HG03571 (cell line): ENCODE data around the gene PALS2.

Experiments
- ATAC-seq: cut with Tn5 transposase; IDR thresholded peaks from one replicate; pipeline ENCODE4 v1.9.1; 2021; ENCODE audit not compliant: unreplicated experiment

Gene PALS2

GRCh38 chr7:24587853-24588252 lies 14.6 kb downstream of the PALS2 start:
- ATAC-seq, result peak; percentile 71

- no peak for ATAC-seq
These were observed 17.9 kb downstream of the PALS2 start for GRCh38 chr7:24591152-24591551.

DNA sequence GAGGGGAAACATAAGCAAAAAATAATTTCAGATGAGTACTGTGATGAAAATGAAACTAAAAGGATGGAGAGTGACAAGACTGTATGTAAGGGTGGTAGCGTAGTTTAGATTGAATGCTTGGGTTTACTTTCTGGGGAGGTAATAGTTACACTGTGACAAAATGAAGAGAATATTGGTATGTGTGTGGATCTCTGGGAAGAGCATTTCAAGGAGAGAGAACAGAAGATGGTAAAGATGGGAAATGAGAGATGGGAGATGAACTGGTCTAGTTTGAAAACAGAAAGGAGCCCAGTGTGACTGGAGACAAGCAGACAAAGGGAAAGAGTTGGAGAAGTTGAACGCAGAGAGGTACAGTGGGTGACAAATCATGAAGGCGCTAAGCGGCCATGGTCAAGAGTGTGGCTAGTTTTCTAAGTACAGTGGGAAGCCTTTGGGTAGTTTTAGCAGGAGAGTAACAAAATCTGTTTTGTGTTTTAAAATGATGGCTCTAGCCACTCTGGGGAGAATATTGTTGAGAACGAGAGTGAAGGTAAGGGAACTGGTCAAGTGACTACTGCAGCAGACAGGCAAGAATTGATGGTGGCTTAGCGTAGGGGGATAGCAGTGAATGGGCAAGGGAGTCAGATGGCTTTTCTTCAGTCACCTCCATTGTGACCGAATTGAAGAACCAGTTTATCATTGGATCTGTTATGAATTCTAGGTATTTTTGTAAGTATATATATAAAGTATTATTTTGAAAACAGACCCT lies 22.6 kb downstream of the PALS2 start:
- peak; percentile 62 for ATAC-seq

GRCh38 chr7:24597014-24597413 lies 23.8 kb downstream of the PALS2 start:
- no peak for ATAC-seq

DNA sequence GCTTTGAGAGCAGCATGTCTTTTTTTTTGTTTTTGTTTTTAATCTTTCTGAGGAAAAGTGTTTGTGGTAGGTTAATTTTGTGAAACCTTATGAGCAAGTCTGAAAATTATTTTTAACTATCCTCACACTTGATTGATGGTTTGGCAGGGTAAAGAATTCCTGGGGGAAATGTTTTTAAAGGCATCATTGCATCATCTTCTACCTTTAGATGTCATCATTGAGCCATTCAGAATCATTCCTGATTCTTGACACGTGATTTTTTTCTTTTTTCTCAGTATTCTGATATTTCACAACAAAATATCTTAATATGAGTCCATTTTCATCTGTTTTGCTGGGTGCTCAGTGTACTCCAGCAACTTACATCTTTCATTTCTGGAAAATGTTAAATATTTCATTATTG lies 28.3 kb downstream of the PALS2 start:
- no peak for ATAC-seq

DNA sequence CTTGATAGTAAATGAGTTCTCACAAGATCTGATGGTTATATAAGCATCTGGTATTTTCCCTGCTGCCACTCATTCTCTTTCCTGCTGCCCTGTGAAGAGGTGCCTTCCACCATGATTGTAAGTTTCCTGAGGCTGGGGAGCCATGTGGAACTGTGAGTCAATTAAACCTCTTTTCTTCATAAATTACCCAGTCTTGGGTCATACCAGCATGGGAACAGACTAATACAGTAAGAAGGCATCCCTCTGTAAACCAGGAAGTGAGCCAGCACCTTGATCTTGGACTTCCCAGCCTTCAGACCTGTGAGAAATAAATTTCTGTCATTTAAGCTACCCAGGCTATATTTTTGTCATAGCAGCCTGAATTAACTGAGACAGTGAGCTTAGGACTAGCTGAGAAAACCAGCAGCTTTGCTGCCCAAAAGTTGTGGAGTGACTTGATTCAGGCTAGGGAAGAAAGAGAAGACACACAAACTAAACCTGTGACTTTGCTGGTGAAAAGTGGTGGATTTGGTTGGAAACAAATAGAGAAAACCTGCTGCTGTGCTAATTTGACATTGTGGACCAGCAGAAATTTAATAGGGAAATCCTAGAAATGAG lies 29.7 kb downstream of the PALS2 start:
- ATAC-seq, result no peak

GRCh38 chr7:24604630-24605029 lies 31.4 kb downstream of the PALS2 start:
- no peak for ATAC-seq

- no peak for ATAC-seq
These were observed 35.3 kb downstream of the PALS2 start for GRCh38 chr7:24608504-24608903.

- ATAC-seq, result no peak
These were observed 35.8 kb downstream of the PALS2 start for GRCh38 chr7:24609059-24609458.

DNA sequence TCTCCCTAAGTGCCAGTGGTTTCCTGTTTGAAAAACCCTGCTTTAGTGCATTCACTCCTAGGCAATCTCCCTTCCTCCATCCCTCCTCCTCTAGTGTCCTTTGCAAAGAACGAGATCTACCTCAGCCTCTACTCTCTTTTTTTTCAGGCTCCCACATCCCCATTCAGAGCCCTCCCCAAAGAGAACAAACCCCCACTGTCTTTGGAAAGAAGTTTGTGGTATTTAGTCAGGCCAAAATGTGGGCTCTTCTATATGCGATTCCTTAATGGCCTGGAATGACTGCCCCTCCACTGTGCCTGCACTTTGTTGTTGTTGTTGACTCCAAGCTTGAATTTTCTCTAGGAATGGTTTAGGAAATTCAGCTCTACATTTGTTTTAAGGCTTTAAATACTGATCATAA lies 36.3 kb downstream of the PALS2 start:
- no peak for ATAC-seq

GRCh38 chr7:24611130-24611529 lies 37.9 kb downstream of the PALS2 start:
- no peak for ATAC-seq

GRCh38 chr7:24617957-24618616 lies 44.8 kb downstream of the PALS2 start:
- ATAC-seq, result no peak

DNA sequence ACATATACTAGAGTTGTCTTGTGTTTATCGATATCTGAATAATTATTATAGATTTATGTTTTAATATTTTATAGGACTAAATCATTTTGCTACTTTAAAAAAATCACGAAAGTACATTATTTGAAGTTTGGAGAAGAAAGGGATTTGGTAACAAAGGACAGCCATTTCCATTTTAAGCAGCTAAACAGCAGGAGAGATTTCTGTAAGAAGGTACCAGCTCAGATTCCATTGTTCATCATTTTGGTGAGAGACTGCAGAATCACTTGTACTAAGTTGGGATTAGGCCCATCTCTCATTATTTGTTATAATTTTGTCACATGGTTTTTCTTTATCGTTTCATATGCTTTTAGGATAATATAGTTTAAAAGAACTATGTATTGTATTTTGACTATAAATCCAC lies 46.7 kb downstream of the PALS2 start:
- no peak for ATAC-seq

- no peak for ATAC-seq
These were observed 49.5 kb downstream of the PALS2 start for GRCh38 chr7:24622646-24623182.
